Activated B cell treated with CpG ODN at 0.5 μM for 24 hours (primary cell): ENCODE results near the gene LRRFIP2. TPM values are rescaled to one million over a fixed set of nuclear protein-coding genes. Genes with fewer than 3 reads are reported as not detected.

Experiments used
- ATAC-seq: fragments of 200-7000 bp; cut with Tn5 transposase; one replicate; pipeline ENCODE4 v1.10.0; 2021; ENCODE audit warnings: low read depth, mild to moderate bottlenecking, moderate library complexity
- CTCF ChIA-PET: fragments of 350-600 bp; sonication (Branson Sonifier 250); formaldehyde crosslinking; loops from one replicate; lab custom pipeline; 2021; ENCODE audit warnings: antibody characterized with exemption; lab: Charles Lee
- POLR2A ChIA-PET: fragments of 350-600 bp; sonication (Branson Sonifier 250); formaldehyde crosslinking; loops from one replicate; lab custom pipeline; 2021; ENCODE audit warnings: antibody characterized with exemption; lab: Charles Lee
- DNase-seq: peaks from one replicate; pipeline ENCODE4 v3.0.0; 2022
- H3K27ac Mint-ChIP-seq: one replicate; pipeline ENCODE4 v1.8.0; 2020; ENCODE audit warnings: mixed read lengths
- H3K27me3 Mint-ChIP-seq: one replicate; pipeline ENCODE4 v1.8.0; 2021; ENCODE audit warnings: mixed read lengths
- H3K36me3 Mint-ChIP-seq: one replicate; pipeline ENCODE4 v1.8.0; 2021; ENCODE audit warnings: low read depth, mixed read lengths
- H3K4me1 Mint-ChIP-seq: one replicate; pipeline ENCODE4 v1.8.0; 2021; ENCODE audit warnings: mixed read lengths
- H3K4me3 Mint-ChIP-seq: one replicate; pipeline ENCODE4 v1.8.0; 2020; ENCODE audit warnings: mild to moderate bottlenecking, mixed read lengths
- H3K9me3 Mint-ChIP-seq: one replicate; pipeline ENCODE4 v1.8.0; 2020; ENCODE audit warnings: mixed read lengths
- intact Hi-C: fragments of 100-400 bp; cut with micrococcal nuclease; formaldehyde crosslinking; loops from one replicate; pipeline ENCODE4 v1.15.1; 2024
- total RNA-seq: library from RNA; stranded (reverse); gene quantifications from 2 replicates; pipeline ENCODE4 v1.2.3, GENCODE V29; 2022
- TF ChIP-seq, protein P1 (sequence below): fragments of 200-600 bp; IDR thresholded peaks from one replicate; pipeline ENCODE4 v1.8.0; 2022; ENCODE audit warnings: antibody characterized with exemption, mild to moderate bottlenecking

Gene LRRFIP2
- total RNA-seq, 1 donor from 2014 or later: 33.9 TPM

DNA sequence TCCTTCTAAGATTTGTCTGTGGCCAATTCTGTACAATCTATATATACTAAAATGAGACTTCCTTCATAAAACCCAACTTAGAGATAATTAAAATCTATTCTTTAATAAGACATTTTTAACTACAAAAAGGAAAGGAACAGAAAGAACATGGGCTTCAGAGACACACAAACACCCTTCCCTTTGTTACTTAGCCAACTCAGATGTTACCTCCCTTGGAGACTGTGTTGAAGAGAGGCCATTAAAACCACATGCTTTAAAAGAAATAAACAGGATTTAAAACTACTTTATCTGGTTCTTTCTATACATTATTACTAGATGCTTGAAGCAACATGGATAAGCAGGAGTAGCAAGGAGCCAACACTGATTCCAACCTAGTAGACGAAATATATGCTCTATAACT is 42.0 kb downstream of the LRRFIP2 start:
- H3K27ac Mint-ChIP-seq: no peak overlapping the region
- no peaks in the 10 kb centered on the region for H3K9me3 Mint-ChIP-seq
- intact Hi-C loops: no loop called here
- POLR2A ChIA-PET: interaction anchor here (0.6 kb wide), 1 partner anchor 146 kb away, joined by 3 read pairs; no protein-coding TSS in a partner anchor
- no peak overlapping the region for H3K4me3 Mint-ChIP-seq
- no peak for DNase-seq
- H3K36me3 Mint-ChIP-seq: peaks cover 5% of the 10 kb centered on the region
- no peaks in the 10 kb centered on the region for H3K4me1 Mint-ChIP-seq
- H3K27me3 Mint-ChIP-seq: no peaks in the 10 kb centered on the region
- TF ChIP-seq, protein P1, sequence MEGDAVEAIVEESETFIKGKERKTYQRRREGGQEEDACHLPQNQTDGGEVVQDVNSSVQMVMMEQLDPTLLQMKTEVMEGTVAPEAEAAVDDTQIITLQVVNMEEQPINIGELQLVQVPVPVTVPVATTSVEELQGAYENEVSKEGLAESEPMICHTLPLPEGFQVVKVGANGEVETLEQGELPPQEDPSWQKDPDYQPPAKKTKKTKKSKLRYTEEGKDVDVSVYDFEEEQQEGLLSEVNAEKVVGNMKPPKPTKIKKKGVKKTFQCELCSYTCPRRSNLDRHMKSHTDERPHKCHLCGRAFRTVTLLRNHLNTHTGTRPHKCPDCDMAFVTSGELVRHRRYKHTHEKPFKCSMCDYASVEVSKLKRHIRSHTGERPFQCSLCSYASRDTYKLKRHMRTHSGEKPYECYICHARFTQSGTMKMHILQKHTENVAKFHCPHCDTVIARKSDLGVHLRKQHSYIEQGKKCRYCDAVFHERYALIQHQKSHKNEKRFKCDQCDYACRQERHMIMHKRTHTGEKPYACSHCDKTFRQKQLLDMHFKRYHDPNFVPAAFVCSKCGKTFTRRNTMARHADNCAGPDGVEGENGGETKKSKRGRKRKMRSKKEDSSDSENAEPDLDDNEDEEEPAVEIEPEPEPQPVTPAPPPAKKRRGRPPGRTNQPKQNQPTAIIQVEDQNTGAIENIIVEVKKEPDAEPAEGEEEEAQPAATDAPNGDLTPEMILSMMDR: no peak
- no peak for ATAC-seq
- CTCF ChIA-PET: no interaction called here

DNA sequence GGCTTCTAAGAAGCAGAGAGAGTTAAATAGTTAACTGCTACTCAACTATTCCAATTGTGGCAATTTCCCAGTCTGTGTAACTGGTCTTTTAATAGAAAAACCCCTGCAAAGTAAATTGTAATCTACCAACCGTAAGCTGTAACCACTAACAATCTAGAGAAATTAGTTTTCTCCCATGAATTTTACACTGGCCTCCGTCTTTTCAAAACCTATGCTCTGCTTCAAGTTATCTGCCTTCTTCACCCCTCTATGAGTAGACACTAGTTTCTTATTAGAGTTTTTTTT is 42.6 kb downstream of the LRRFIP2 start:
- intact Hi-C loops: no loop called here
- Mint-ChIP-seq H3K27ac (no peak overlapping the region), H3K9me3 (no peaks in the 10 kb centered on the region), H3K36me3 (peaks cover 9% of the 10 kb centered on the region), H3K4me1 (no peaks in the 10 kb centered on the region), H3K4me3 (no peak overlapping the region), H3K27me3 (no peaks in the 10 kb centered on the region)
- DNase-seq: no peak
- TF ChIP-seq, protein P1: no peak
- no peak for ATAC-seq
- ChIA-PET POLR2A (interaction anchor here (0.6 kb wide), 1 partner anchor 146 kb away, joined by 3 read pairs; no protein-coding TSS in a partner anchor), CTCF (no interaction called here)

DNA sequence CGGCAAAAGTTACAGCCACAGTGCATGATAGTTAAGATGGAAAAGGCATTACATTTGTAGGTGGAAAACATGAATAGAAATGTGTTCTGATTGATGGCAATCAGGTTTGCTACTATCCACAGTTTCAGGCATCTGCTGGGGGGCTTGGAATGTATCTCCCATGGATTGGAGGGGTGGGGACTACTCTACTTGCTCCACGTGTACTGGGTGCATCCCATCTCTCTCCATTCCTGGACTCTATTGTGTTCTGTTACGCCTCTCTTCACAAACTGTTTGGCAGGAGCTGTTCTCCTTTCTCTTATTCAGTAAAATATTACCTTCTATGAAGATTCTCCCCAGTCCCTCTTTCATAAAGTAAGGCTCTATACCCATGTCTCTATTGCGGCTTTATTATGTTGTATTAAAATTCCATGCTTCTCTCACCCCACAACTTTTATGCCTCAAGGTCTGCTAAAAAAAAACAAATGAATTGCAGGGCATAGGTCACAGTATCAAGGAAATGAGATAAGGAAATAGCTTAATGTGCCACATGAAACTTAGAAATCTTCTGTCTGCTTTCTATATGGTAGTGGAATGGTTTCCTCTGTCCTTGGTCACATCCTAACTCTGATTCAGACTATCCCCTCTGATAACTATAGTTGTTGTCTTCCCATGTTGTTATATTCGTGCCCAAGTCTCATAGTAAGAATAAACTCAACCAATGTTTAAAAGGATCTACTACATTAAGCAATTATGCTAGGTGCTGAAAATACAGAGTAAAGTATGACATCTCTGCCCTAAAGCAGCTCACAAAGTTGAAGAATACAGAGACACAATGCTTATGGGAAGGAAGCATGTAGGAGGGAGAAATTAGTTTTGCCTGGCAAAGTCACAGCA is 43.2 kb downstream of the LRRFIP2 start:
- ATAC-seq (no peak), DNase-seq (no peak)
- intact Hi-C loops: no loop called here
- TF ChIP-seq, protein P1: no peak
- peaks cover 11% of the 10 kb centered on the region for H3K36me3 Mint-ChIP-seq
- ChIA-PET CTCF (no interaction called here), POLR2A (no interaction called here)
- no peaks in the 10 kb centered on the region for H3K27me3 Mint-ChIP-seq
- no peaks in the 10 kb centered on the region for H3K9me3 Mint-ChIP-seq
- H3K4me1 Mint-ChIP-seq: no peaks in the 10 kb centered on the region
- no peak overlapping the region for H3K27ac Mint-ChIP-seq
- no peak overlapping the region for H3K4me3 Mint-ChIP-seq

DNA sequence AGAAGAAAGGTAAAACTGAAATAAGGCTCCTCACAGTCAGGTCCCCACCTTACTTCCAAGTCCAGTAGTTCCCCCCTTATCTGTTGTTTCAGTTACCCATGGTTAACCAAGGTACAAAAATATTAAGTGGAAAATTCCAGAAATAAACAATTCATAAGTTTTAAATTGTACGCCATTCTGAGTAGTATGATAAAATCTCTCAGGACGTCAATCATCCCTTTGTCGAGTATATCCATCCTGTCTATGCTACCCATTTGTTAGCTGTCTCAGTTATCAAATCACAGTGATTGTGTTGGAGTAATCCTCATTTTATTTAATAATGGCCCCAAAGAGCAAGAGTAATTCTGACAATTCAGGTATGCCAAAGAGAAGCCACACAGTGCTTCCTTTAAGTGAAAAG is 43.9 kb downstream of the LRRFIP2 start:
- Mint-ChIP-seq H3K4me3 (no peak overlapping the region), H3K4me1 (no peaks in the 10 kb centered on the region), H3K9me3 (no peaks in the 10 kb centered on the region), H3K27me3 (no peaks in the 10 kb centered on the region), H3K27ac (no peak overlapping the region), H3K36me3 (peaks cover 12% of the 10 kb centered on the region)
- DNase-seq (no peak), ATAC-seq (no peak)
- intact Hi-C loops: no loop called here
- ChIA-PET POLR2A (no interaction called here), CTCF (no interaction called here)
- TF ChIP-seq, protein P1: no peak

DNA sequence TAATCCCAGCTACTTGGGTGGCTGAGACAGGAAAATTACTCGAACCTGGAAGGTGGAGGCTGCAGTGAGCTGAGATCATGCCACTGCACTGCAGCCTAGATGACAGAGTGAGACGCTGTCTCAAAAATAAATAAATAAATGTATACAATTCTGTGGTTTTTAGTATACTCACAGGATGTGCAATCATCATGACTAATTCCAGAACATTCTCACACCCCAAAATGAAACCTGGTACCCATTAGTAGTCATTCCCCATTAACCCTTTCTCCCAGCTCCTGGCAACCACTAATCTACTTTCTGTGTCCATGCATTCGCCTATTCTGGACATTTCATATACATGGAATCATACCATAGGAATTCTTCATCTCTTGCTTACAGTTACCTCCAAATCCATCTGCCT is 44.5 kb downstream of the LRRFIP2 start:
- TF ChIP-seq, protein P1: no peak
- no peaks in the 10 kb centered on the region for H3K9me3 Mint-ChIP-seq
- POLR2A ChIA-PET: no interaction called here
- CTCF ChIA-PET: no interaction called here
- ATAC-seq (no peak), DNase-seq (no peak)
- H3K4me3 Mint-ChIP-seq: no peak overlapping the region
- H3K27ac Mint-ChIP-seq: no peak overlapping the region
- H3K4me1 Mint-ChIP-seq: no peaks in the 10 kb centered on the region
- peaks cover 12% of the 10 kb centered on the region for H3K36me3 Mint-ChIP-seq
- no peaks in the 10 kb centered on the region for H3K27me3 Mint-ChIP-seq
- intact Hi-C loops: no loop called here
